Right ventricle myocardium inferior (tissue), 1 donor: ENCODE results near the gene GGCT. TPM values are rescaled to one million over a fixed set of nuclear protein-coding genes. Genes with fewer than 3 reads are reported as not detected.
A peak's percentile ranks its signal among the peaks of the same experiment; 100 is the strongest.
"Not testable (repeated sequence)": the region's sequence is repeated elsewhere in the genome, so short reads cannot be mapped to it uniquely, and the experiment has no call there.

ENCODE experiments used
- ATAC-seq: fragments of 200-7000 bp; cut with Tn5 transposase; one replicate; pipeline ENCODE4 v1.9.1; 2020; ENCODE audit warnings: mild to moderate bottlenecking, moderate library complexity
- DNase-seq: peaks from one replicate; pipeline ENCODE4 v3.0.0; 2021; ENCODE audit errors: missing footprints
- intact Hi-C: fragments of 100-400 bp; cut with DNase I; formaldehyde crosslinking; loops from one replicate; pipeline ENCODE4 v1.11.0; 2022
- total RNA-seq: library from RNA; stranded (reverse); fragmentation: NEBNext Ultra II Directional; extraction: Animal tissue kit (Norgen Biotek cat#: 25700); gene quantifications from one replicate; pipeline ENCODE4 v1.2.1, GENCODE V29; 2021
- donor health status: DM: no; HTN: yes; CAD: no; lungs with severe emphysema.

The GGCT gene
- total RNA-seq, 1 donor from 2014 or later = 18.9 TPM

DNA sequence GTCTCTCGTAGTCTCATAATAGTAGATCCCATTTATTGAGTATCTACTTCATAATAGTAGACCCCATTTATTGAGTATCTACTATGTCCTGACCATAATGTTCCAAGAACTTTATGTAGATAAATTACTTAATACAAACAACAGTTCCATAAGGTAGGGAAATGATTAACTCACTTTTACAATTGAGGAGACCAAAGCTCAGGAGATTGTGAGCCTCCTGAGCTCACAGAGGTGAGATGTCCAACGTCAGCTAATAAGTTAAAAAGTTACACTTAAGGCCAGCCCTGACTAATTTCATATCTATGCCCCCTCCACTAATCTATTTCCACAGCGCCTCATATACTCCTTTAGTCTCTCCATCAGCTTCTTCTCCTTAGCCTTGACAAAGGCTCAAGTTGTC is 17.5 kb upstream of the GGCT start:
- DNase-seq = no peak

DNA sequence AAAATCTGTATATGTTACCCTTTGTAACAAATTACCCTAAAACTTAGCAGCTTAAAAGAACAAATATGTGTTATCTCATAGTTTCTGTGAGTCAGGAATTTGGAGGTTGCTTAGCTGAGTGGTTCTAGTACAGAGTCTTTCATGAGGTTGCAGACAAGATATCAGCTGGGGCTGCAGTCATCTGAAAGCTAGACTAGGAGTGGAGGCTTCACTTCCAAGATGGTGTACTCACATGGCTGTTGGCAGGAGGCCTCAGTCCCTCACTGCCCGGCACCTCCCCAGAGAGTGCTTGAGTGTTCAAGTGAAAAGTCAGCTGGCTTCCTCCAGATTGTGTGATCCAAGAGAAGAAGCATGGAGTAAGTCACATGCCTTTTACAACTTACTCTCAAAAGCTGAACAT is 16.9 kb upstream of the GGCT start:
- ATAC-seq (peak; percentile 94), DNase-seq (peak; percentile 80)
- intact Hi-C loops = no loop called here

More for the DNA sequence above, 17.5 kb upstream of the GGCT start:
- no peak for ATAC-seq
- intact Hi-C loops = no loop called here

DNA sequence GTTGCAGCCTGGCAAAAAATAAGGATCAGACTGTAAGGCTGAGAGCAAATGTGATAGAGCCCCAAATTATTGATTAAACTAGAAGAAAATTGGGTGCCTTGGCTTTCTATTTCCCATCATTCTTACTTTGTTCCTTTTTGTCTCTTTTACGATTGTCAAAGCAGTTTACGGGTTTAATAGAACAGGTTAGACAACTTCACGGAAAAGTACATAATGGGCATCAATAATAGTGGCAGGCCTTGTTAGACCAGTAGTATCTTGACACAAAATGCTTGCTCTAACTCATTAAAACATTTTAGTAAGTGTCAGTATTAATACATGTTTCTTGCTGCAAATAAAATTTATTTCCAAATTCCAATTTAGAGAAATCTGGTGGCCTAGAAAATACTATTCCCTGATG is 14.5 kb upstream of the GGCT start:
- ATAC-seq = no peak
- DNase-seq = no peak
- intact Hi-C loops = no loop called here

DNA sequence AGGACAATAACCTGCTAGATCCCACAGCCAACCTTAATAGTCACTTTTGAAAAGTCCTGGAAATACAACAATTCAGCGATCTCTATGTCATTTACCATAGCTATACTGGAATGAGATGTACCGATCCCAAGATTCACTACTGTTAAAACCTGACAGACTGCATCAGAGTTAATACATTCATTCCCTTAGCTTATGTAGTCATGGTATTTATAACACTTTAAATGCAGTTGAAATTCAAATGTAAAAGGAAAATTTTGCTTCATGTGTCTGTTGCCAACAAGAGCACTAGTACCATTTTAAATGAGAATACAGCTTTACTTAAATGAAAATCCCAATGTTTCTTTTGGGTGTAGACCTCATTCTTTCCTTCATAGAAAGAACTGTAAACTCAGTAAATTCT is 11.1 kb upstream of the GGCT start:
- intact Hi-C loops = no loop called here
- no peak for ATAC-seq
- no peak for DNase-seq

DNA sequence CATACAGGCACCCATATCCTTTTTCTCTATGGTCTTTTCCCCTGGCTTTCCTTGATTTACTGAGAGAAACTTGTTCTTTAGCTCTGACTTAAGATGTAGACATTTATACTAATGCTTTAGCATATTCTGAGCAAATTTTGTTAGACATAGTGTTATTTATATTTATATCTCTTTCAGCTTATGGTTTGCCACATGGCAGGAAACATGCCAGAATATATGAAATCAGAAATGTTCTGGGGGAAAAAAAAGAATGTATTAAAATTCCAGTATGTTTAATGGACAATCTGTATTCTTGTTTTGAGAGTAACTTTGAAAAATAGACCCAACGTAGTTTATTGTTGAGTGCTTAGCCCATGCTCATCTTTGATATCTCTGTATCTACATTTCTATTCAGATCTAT is 10.1 kb upstream of the GGCT start:
- DNase-seq (no peak), ATAC-seq (no peak)
- intact Hi-C loops = loop anchor here (5.0 kb wide), 1 partner anchor 48 kb away; no protein-coding TSS in a partner anchor

DNA sequence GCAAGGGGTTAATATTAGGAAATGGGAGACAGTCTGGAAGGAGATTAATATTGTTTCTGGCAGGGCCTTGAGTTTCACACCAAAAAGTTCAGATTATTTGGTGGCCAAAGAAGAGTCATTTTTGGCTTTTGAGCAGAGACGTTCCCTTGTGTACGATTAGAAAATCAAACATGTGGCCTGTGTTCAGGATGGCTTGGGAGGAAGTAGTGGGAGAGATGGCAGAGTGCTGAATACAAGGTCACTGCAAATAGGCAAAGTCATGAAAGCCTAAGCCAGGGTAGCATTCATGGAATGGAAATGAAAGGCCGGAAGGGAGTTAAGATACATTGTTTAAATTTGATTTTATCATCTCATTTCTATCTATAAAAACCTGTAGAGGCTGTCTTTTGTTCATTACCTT is 9.5 kb upstream of the GGCT start:
- intact Hi-C loops = loop anchor here (5.0 kb wide), 1 partner anchor 48 kb away; no protein-coding TSS in a partner anchor
- DNase-seq (no peak), ATAC-seq (no peak)

DNA sequence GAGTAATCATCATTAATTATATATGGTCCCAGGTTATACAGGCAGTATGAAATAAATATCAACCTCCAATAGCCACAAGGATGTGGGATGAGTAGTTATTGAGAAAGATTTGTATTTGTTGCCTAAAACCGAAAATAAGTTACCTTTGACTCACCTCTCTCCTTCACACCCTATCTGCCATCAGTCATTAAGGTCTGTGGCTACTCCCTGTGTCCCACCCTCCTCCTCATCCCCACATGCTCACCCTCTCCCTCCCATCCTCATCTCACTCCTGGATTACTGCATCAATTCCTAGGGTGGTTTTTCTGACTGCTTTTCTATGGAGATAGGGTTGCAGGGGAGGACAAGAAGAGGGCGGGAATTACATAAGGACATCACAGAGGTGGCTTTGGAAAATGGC is 9.1 kb upstream of the GGCT start:
- DNase-seq (no peak), ATAC-seq (no peak)
- intact Hi-C loops = loop anchor here (5.0 kb wide), 1 partner anchor 49 kb away; no protein-coding TSS in a partner anchor

DNA sequence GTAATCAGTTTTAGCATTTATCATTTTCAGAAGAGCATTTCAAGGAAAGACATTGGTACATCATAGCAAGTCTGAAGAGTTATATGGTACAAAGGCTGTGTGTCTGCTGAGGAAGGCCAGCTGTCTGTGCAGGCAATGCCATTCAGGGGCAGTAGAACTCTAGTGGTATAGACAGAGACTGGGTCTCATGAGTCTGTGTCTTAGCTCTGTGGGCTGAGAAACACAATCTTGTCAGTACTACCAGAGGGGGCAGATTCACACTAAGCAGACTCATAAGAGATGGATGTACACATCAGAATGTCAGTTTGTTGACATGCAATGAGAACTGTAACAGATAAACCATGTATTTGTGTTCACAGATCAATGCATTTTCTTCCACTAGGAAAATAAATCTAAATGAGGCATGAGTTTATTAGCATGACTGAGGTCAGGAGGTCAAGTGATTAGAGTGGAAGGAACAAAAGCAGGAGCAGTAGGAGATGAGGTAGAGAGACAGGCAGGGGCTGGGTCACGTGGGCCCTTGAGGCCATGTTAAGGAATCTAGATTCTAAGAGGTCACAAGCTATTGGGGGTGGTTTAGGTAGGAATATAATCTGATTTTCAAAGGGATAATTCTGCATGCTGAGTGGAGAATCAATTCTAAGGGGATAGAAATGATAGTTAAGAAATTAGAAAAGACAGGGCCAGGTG is 7.5 kb upstream of the GGCT start:
- no peak for ATAC-seq
- intact Hi-C loops = loop anchor here (5.0 kb wide), 1 partner anchor 50 kb away; no protein-coding TSS in a partner anchor
- DNase-seq = no peak

DNA sequence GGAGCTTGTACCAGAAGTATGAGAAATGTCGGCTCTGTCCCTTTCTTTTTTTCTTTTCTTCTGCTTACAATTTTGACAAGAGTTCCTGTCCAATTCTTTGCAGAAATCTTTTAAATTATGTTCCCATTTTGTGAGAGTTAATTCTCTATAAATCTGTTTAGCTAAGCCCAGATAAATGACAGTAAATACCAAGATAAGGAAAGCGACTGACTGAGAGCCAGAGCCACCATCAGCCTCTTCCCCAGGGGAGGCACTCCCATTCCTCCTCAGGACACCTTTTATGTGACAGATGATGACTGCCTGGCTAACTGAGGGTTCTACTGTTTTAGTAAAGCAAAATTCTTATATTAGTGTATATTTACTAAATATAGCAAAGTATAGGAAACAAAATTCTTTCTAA is 6.9 kb upstream of the GGCT start:
- intact Hi-C loops = loop anchor here (5.0 kb wide), 1 partner anchor 51 kb away; no protein-coding TSS in a partner anchor
- no peak for ATAC-seq
- DNase-seq = no peak

DNA sequence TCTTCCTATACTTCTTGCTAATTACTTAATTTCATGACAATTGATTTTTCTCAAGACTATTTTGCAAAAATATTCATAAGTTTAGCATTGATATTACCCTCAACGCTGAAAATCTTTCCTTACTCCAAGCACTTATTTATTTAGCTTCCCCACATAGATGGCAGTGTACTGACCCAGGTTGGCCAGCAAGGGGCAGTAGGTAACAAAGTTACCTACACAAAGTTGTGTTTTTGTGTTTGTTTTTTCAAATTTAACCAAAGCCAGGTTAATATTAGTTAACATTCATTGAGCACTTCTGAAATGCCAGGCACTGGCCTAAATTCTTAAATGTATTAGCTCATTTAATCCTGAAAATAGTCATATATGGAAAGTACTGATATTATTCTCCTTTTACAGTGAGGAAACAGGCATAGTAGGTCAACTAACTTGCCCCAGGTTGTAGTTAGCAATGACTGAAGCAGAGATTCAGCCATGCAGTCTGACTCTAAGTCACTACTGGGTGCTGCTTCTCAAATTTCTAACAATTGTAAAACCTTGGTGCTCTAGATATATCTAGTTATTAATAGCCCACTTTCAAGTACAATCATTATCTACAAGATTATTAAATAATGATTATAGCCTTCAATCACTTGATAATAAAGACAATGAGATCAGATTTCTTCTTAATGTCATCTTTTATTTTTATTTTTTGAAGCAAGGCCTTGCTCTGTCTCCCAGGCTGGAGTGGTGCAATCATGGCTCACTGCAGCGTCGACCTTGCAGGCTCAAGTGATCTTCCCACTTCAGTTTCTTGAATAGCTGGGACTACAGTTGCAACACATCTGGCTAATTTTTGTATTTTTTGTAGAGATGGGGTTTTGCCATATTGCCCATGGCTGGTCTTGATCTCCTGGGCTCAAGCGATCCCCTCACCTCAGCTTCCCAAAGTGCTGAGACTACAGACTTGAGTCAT is 5.8 kb upstream of the GGCT start:
- intact Hi-C loops = loop anchor here (5.0 kb wide), 1 partner anchor 52 kb away; no protein-coding TSS in a partner anchor
- ATAC-seq (no peak), DNase-seq (no peak)

DNA sequence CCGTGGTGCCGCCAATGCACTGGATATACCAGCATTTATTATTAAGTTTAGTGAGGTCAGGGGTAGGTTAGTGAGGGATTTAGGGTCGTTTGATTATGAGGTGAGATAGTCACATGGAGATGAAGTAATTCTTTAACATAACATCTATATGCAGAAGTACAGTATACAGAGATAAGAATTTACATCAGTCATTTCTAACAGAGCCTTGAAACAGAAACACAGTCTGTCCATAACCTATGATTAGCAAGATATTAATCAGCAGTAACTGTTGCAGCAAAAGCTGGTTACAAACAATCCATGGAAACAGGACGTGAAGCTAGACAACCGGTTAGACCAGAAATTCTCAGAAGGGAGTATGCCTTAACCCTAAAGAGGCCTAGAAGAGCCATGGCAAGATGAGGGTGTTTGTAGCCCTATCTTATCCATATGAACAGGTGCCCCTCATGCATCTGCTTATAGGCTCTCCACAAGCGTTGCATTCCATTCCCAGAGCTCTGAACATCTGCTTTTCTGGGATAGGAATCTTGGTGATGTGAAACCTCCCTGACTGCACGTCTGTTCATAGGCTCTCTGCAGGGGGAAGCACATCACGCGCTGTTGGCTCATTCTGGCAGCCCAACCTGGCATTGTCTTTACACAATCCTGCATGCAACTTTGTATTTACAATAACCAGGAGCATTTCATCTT is 4.7 kb upstream of the GGCT start:
- intact Hi-C loops, ATAC-seq, DNase-seq: not testable (repeated sequence)

DNA sequence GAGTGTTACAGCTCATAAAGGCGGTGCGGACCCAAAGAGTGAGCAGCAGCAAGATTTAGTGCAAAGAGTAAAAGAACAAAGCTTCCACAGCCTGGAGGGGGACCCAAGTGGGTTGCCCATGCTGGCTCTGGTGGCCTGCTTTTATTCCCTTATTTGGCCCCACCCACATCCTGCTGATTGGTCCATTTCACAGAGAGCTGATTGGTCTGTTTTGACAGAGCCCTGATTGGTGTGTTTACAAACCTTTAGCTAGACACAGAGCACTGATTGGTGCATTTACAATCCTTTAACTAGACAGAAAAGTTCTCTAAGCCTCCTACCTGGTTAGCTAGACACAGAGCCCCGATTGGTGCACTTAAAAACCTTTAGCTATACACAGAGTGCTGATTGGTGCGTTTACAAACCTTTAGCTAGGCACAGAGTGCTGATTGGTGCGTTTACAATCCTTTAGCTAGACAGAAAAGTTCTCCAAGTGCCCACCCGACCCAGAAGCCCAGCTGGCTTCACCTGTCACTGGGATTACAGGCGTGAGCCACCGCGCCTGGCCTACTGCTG is 2.8 kb upstream of the GGCT start:
- intact Hi-C loops, DNase-seq, ATAC-seq: not testable (repeated sequence)

DNA sequence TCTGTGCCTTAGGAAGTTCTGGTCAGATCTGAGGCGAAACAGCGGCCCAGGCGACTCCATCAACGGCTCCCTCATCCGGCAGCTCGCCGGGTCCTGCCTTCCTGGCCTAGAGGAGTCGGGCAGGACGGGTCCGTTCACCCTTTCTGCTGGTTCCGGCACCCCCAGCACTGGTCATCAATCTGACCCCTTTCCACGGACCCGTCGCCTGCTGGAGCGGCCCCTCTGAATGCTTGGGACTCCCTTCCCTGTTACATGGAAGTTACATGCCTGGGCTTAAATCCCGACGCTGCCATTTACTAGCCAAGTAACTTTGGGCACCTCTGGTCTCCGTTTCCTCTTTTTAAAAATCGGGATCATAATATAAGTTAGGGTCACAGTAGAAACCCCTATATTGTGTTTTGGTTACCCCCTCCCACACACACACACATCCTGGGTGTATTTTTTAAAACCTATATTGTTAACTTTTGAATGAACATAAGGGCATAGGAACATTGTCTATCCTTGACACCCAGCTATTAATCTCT is 607 bp upstream of the GGCT start:
- intact Hi-C loops = no loop called here
- ATAC-seq (no peak), DNase-seq (no peak)

DNA sequence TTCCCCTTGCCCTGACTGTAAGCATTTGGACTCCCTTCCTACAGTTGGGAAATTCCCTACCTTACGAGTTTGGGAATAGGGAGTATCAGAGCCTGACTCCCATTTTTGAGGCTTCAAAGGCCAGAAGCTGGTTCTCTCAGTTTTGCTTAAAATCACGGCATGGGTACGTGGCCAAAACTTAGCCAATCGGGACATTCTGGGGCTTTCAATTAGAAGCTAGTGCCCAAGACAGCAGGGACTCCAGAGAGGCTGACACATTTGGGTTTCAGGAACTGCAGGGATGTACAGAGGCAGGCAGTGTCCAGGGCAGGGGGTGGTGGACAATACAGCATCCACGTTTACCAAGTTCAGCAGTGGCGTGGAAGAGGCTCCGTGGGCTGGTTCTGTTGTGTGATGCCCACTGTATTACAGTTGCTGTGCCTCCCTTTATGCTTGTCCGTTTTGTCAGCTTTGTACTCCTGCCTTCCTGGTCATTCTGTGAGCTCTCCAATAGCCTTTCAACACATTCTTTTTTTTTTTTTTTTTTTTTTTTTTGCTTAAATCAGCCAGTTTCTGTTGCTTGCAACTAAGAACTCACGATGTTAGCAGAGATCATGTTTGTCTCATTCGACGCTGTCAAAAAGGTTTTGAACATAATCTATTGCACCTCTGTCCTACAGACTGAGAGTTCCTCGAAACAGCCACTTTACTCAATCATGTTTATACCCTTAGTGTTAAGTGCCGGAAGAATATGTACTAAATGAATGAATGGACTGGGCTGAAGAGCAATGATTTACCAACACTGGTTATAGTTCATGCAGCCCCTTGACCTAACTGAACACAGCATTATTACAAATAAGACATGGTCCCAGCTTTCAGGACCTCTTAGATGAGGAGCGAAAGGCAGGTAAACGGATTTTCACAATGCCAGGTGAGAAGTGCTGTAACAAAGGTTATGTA is 1.1 kb downstream of the GGCT start:
- intact Hi-C loops = no loop called here
- DNase-seq (no peak), ATAC-seq (no peak)

DNA sequence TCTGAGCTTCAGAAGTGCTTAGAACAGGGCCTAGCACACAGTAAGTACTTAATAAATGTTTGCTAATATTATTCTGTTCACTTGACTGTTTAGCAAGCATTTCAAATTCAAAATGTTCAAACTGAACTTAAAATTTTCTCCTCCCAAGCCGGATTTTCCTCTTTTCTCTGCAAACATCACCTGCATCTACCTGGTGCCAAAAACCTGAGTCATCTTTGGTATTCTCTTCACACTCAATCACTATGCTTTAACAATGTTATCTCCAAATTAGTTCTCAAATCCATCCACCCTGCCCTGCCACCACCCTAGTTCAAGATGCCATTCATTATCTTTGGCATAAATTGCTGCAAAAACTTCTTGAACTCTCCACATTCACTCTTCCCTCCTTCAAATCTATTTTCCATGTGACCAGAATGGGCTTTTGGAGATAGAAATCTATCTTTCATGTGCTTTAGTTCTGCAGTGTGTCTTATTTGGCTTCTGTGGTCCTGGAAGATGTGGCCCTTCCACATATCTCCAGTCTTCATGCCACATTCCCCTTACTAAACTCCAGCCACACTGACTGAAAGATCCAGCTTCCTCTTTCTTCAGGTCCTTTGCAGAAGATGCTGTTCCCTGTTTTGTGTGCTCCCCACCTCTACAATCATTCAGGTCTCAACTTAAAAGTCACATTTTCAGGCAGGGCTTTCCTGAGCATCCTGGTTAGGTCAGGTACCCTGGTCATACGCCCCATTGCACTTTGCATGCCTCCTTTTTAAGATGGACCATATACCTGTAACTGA is 2.0 kb downstream of the GGCT start:
- intact Hi-C loops = no loop called here
- no peak for ATAC-seq
- DNase-seq = no peak

DNA sequence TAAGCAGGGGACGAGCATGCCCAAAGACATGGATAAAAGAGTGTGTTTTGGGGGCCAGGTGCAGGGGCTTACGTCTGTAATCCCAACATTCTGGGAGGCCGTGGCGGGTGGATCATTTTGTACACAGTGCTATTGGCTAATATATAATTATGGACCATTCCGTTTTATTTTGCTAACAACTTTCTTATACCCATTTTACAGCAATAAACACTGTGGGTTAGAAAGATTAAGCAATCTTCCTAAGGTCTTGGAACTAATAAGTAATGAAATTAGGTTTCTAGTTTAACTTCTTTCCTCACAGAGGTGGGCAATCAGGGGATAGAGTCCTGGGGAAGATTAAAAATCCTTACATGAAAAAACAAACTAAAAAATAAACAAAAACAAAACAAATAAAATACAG is 3.4 kb downstream of the GGCT start:
- ATAC-seq (no peak), DNase-seq (no peak)
- intact Hi-C loops = no loop called here

DNA sequence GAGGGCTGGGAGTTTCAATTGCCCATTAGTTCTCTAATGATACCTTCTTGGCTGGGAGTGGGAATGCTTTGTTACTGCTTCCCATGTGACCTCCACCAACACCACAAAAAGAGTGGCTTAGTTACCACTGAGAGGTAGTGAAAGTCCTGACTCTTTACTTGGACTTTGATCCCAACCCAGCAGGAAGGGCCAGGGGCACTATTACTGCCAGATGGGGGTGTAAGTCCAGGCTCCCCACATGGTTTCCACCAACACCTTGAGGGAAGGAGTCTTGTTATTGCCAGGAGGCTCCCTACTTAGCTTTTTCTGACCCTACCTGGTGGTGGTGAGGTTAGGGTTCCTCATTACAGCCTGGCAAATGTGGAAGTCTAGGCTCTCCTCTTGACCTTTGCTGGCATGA is 11.4 kb downstream of the GGCT start:
- no peak for ATAC-seq
- intact Hi-C loops = no loop called here

More for the DNA sequence above, 11.4 kb downstream of the GGCT start:
- DNase-seq = no peak
